GM12892 (cell line): Measurements from ENCODE around the gene IL36RN.

Source experiments
- DNase-seq: peaks from one replicate; pipeline ENCODE4 v3.0.0; 2011; ENCODE audit not compliant: insufficient read length
- FAIRE-seq: peaks from 2 replicates; lab custom pipeline; 2011; peaks lifted over from hg19 to GRCh38; lab: Jason Lieb, UNC
- POLR2A ChIP-seq: IDR thresholded peaks from 2 replicates; pipeline ENCODE4 v1.6.1; 2011; ENCODE audit warnings: low read depth, low read length, control low read depth
- POLR2AphosphoS5 ChIP-seq: IDR thresholded peaks from 2 replicates; pipeline ENCODE4 v1.6.1; 2011; ENCODE audit warnings: low read depth, low read length, control low read depth
- TAF1 ChIP-seq: IDR thresholded peaks from 2 replicates; pipeline ENCODE4 v1.6.1; 2011; ENCODE audit warnings: low read depth, mild to moderate bottlenecking, control low read depth, low read length, borderline replicate concordance

IL36RN gene

GRCh38 chr2:113105047-113105785 lies 46.2 kb downstream of the IL36RN start:
- TF ChIP-seq POLR2AphosphoS5 (no peak), TAF1 (no peak), POLR2A (no peak)
- DNase-seq (no peak), FAIRE-seq (no peak)

GRCh38 chr2:113111121-113111520 lies 52.1 kb downstream of the IL36RN start:
- FAIRE-seq = no peak
- no peak for TF ChIP-seq TAF1
- TF ChIP-seq POLR2A = no peak
- no peak for DNase-seq

DNA sequence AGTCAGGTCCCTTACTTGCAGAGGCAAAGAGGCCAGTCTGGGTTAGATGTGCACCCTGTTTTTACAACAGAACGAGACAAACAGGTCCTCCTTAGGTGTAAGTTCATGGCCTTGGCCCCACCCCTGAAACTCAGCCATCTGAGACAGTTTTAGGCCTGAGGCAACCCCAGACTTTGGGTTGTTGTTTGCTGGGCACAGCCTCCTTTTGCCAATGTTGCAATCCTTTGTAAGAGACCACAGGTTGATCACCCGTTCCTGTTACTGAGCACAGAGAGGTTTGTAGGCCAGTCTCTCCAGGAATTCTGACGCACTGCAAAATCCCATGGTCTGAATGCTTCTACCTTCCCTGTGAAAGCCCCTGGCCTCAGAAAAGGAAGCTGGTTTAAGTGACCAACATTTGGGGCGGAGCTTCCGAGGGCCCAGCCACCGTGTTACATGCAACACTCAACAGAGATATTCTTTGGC lies 52.9 kb downstream of the IL36RN start:
- FAIRE-seq (no peak), DNase-seq (no peak)
- TF ChIP-seq POLR2AphosphoS5 (no peak), TAF1 (no peak), POLR2A (no peak)

- no peak for TF ChIP-seq POLR2A
- TF ChIP-seq TAF1 = no peak
- no peak for TF ChIP-seq POLR2AphosphoS5
- FAIRE-seq = no peak
- no peak for DNase-seq
These were observed 53.4 kb downstream of the IL36RN start for GRCh38 chr2:113112441-113112840.

GRCh38 chr2:113112871-113113270 lies 53.9 kb downstream of the IL36RN start:
- DNase-seq (no peak), FAIRE-seq (no peak)
- TF ChIP-seq TAF1 (no peak), POLR2AphosphoS5 (no peak), POLR2A (no peak)

GRCh38 chr2:113113807-113114206 lies 54.8 kb downstream of the IL36RN start:
- DNase-seq (no peak), FAIRE-seq (no peak)
- TF ChIP-seq POLR2AphosphoS5 (no peak), POLR2A (no peak), TAF1 (no peak)
